Suprapubic skin (tissue), 3 donors: ENCODE data around the gene PCNX2.
"Not testable (repeated sequence)": the region's sequence is repeated elsewhere in the genome, so short reads cannot be mapped to it uniquely, and the experiment has no call there.

ENCODE experiments used
- CTCF ChIP-seq, 2 donors: fragments of 200-600 bp in 1 of 2; fragments of 450-650 bp in 1 of 2; sonication (generic) in 1 of 2; IDR thresholded peaks; one replicate each; pipeline ENCODE4 v1.5.1; 2016 to 2019; ENCODE audit warnings: antibody characterized with exemption in 2 of 2, mild to moderate bottlenecking in 1 of 2, moderate library complexity in 1 of 2
- POLR2AphosphoS5 ChIP-seq, 3 donors: sonication (generic); formaldehyde crosslinking; IDR thresholded peaks; one replicate each; pipeline ENCODE4 v1.6.1; 2017; ENCODE audit warnings: antibody characterized with exemption in 3 of 3

DNA sequence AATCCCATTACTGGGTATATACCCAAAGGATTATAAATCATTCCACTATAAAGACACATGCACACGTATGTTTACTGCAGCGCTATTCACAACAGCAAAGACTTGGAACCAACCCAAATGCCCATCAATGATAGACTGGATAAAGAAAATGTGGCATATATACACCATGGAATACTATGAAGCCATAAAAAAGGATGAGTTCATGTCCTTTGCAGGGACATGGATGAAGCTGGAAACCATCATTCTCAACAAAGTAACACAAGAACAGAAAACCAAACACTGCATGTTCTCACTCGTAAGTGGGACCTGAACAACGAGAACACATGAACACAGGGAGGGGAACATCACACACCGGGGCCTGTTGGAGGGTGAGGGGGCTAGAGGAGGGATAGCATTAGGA, 291.9 kb downstream of the PCNX2 start:
- TF ChIP-seq CTCF, POLR2AphosphoS5 (IDR thresholded peaks at IDR 0.05): not testable (repeated sequence)
